Measurements from ENCODE around the gene GDF10. TPM values are rescaled to one million over a fixed set of nuclear protein-coding genes. Genes with fewer than 3 reads are reported as not detected.

The GDF10 gene
- total and polyA plus RNA-seq, 9 of the 15 experiments (the other 6 are each of a cell fraction or from before 2014, with no cell fraction given), result 0.03 to 0.20 (median 0.11) TPM; not detected in 6

GRCh38 chr10:47306387-47307210 lies 6.6 kb downstream of the GDF10 start:
- Histone ChIP-seq H3K27me3 (ENCODE audit: control insufficient read depth in 2 of 2, insufficient read depth in 2 of 2, low read length in 2 of 2) (peaks cover 3 to 16% of the 10 kb centered on the region in 2 experiments), H3K4me3 (no peak overlapping the region), H3K4me2 (ENCODE audit: insufficient read depth, low read length) (peak overlapping the region; percentile 63), H4K20me1 (replicated peaks; ENCODE audit: control insufficient read depth, insufficient read depth, low read length) (0 out of 2 replicates have a peak, but pooled peaks cover 13% of the 10 kb centered on the region), H3K9me3 (replicated peaks; ENCODE audit: control insufficient read depth, insufficient read depth, low read depth, low read length) (no peaks in the 10 kb centered on the region), H3K27ac (ENCODE audit: extremely low read depth, low read depth, low read length) (no peak overlapping the region; the same call in 2 of the 3 replicates), H3K9ac (ENCODE audit: insufficient read depth in 1 of 2, low read depth in 2 of 2, low read length in 2 of 2) (no peak overlapping the region), H3K4me1 (replicated peaks in 1 of 2; ENCODE audit: control insufficient read depth in 2 of 2, insufficient read depth in 2 of 2, low read length in 2 of 2) (peaks cover 22 to 37% of the 10 kb centered on the region in 2 experiments; a peak in 4 of 5 replicates), H3K9me1 (ENCODE audit: control insufficient read depth, insufficient read depth, low read length) (no peaks in the 10 kb centered on the region), H2AFZ (ENCODE audit: low read depth, low read length) (peak overlapping the region; percentile 71), H3K79me2 (ENCODE audit: control insufficient read depth, insufficient read depth, low read length) (no peaks in the 10 kb centered on the region), H3K36me3 (ENCODE audit: control insufficient read depth, insufficient read depth, low read length) (no peaks in the 10 kb centered on the region)
- 0% methylated on average over 10 of the region's 10 CpGs for WGBS (ENCODE audit: insufficient coverage, low coverage, missing lambda C conversion rate)
- ATAC-seq, result peak; percentile 91
- intact Hi-C loops (cut with micrococcal nuclease) (loop anchor here (2.0 kb wide), 1 partner anchor 20 kb away; no protein-coding TSS in a partner anchor), in situ Hi-C loops (cut with MboI) (no loop called here)
- ChIA-PET CTCF (ENCODE audit: low intra/inter-chr PET ratio) (no interaction called here), POLR2A (interaction anchor here (0.6 to 1.1 kb wide), 4 partner anchors 9 to 30 kb away, joined by 3 read pairs; partner anchors contain the start of gene GDF2)
- no TSS peak for BruUV-seq (replicated peaks)
- DNase-seq (ENCODE audit: extremely low read depth in 1 of 4, low spot score in 3 of 4), result peak; percentile 60 to 78 (median 69)
- no peak for FAIRE-seq
- TF ChIP-seq BRF1 (IDR thresholded peaks at IDR 0.05; ENCODE audit: borderline replicate concordance, extremely low read depth, insufficient read length) (no peak), USF2 (CRISPR knock-in tag; IDR thresholded peaks at IDR 0.05) (no peak), GTF2F1 (IDR thresholded peaks at IDR 0.05; ENCODE audit: low read depth, low read length) (no peak), ZC3H8 (IDR thresholded peaks at IDR 0.05) (no peak), RCOR1 (IDR thresholded peaks at IDR 0.05; ENCODE audit: borderline replicate concordance in 1 of 2, low read depth in 2 of 2, low read length in 2 of 2) (peak; percentile 54 to 95; a peak in 2 of 4 replicates), DACH1 (IDR thresholded peaks at IDR 0.05; ENCODE audit: partially characterized antibody) (no peak), ZFX (CRISPR knock-in tag; IDR thresholded peaks at IDR 0.05) (no peak), ZNF3 (CRISPR knock-in tag; IDR thresholded peaks at IDR 0.05) (no peak), ZFP30 (CRISPR knock-in tag; IDR thresholded peaks at IDR 0.05; ENCODE audit: borderline replicate concordance) (no peak), ZKSCAN8 (CRISPR knock-in tag; IDR thresholded peaks at IDR 0.05) (peak; percentile 97), MYNN (IDR thresholded peaks at IDR 0.05) (peak; percentile 46; the same call in 1 of the 2 replicates), MYNN (CRISPR knock-in tag; IDR thresholded peaks at IDR 0.05) (no peak), NUFIP1 (IDR thresholded peaks at IDR 0.05; ENCODE audit: partially characterized antibody) (no peak), PRPF4 (IDR thresholded peaks at IDR 0.05; ENCODE audit: insufficient read depth, low read depth, low read length, poor library complexity, severe bottlenecking) (no peak), ELF4 (CRISPR knock-in tag; IDR thresholded peaks at IDR 0.05) (no peak), NR2C2 (CRISPR knock-in tag; IDR thresholded peaks at IDR 0.05) (no peak), NR2C2 (tag; IDR thresholded peaks at IDR 0.05) (no peak)
- TF ChIP-seq, protein P1, sequence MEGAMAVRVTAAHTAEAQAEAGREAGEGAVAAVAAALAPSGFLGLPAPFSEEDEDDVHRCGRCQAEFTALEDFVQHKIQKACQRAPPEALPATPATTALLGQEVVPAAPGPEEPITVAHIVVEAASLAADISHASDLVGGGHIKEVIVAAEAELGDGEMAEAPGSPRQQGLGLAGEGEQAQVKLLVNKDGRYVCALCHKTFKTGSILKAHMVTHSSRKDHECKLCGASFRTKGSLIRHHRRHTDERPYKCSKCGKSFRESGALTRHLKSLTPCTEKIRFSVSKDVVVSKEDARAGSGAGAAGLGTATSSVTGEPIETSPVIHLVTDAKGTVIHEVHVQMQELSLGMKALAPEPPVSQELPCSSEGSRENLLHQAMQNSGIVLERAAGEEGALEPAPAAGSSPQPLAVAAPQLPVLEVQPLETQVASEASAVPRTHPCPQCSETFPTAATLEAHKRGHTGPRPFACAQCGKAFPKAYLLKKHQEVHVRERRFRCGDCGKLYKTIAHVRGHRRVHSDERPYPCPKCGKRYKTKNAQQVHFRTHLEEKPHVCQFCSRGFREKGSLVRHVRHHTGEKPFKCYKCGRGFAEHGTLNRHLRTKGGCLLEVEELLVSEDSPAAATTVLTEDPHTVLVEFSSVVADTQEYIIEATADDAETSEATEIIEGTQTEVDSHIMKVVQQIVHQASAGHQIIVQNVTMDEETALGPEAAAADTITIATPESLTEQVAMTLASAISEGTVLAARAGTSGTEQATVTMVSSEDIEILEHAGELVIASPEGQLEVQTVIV (CRISPR knock-in tag; IDR thresholded peaks at IDR 0.05; ENCODE audit: borderline replicate concordance), result no peak
- TF ChIP-seq, protein P2, sequence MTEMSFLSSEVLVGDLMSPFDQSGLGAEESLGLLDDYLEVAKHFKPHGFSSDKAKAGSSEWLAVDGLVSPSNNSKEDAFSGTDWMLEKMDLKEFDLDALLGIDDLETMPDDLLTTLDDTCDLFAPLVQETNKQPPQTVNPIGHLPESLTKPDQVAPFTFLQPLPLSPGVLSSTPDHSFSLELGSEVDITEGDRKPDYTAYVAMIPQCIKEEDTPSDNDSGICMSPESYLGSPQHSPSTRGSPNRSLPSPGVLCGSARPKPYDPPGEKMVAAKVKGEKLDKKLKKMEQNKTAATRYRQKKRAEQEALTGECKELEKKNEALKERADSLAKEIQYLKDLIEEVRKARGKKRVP (CRISPR knock-in tag; IDR thresholded peaks at IDR 0.05), result no peak

Data from K562 (cell line).